Jurkat, Clone E6-1 (cell line): Measurements from ENCODE around the gene PDGFRB.

Experiments used
- DNase-seq: peaks from one replicate; pipeline ENCODE4 v3.0.0-alpha.2; 2011; ENCODE audit warnings: low read depth, low spot score
- H3K4me3 ChIP-seq: 2 replicates; pipeline ENCODE4 v1.5.1; 2011; ENCODE audit warnings: mild to moderate bottlenecking, low read length, control low read depth, moderate library complexity

Gene PDGFRB

DNA sequence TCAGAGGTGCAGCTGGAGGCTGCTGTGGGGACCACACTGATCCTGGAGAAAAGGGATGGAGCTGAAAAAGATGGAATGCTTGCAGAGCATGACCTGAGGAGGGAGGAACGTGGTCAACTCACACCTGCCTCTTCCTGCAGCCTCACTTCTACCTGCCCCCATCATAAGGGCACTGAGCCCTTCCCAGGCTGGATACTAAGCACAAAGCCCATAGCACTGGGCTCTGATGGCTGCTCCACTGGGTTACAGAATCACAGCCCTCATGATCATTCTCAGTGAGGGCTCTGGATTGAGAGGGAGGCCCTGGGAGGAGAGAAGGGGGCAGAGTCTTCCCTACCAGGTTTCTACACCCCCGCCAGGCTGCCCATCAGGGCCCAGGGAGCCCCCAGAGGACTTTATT, 28.4 kb upstream of the PDGFRB start:
- no peak overlapping the region for H3K4me3 ChIP-seq
- no peak for DNase-seq

DNA sequence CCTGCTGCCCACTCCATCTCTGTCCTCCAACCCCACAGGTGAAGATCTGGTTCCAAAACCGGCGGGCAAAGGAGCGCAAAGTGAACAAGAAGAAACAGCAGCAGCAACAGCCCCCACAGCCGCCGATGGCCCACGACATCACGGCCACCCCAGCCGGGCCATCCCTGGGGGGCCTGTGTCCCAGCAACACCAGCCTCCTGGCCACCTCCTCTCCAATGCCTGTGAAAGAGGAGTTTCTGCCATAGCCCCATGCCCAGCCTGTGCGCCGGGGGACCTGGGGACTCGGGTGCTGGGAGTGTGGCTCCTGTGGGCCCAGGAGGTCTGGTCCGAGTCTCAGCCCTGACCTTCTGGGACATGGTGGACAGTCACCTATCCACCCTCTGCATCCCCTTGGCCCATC, 27.8 kb upstream of the PDGFRB start:
- DNase-seq = no peak
- H3K4me3 ChIP-seq = no peak overlapping the region

DNA sequence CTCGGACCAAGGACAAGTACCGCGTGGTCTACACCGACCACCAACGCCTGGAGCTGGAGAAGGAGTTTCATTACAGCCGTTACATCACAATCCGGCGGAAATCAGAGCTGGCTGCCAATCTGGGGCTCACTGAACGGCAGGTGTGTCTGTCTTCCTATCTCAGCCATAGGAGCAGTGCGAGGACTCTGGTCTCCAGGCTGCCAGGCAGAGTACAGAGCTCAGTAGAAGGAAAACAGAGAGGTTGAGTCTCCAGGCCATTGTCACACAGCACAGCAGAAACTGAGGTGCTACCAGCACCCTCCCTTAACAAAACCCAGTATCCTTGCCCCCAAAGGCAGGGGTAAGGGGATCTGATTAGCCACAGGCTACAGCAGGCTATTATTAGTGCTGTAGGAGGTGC, 27.1 kb upstream of the PDGFRB start:
- DNase-seq = no peak
- no peak overlapping the region for H3K4me3 ChIP-seq

DNA sequence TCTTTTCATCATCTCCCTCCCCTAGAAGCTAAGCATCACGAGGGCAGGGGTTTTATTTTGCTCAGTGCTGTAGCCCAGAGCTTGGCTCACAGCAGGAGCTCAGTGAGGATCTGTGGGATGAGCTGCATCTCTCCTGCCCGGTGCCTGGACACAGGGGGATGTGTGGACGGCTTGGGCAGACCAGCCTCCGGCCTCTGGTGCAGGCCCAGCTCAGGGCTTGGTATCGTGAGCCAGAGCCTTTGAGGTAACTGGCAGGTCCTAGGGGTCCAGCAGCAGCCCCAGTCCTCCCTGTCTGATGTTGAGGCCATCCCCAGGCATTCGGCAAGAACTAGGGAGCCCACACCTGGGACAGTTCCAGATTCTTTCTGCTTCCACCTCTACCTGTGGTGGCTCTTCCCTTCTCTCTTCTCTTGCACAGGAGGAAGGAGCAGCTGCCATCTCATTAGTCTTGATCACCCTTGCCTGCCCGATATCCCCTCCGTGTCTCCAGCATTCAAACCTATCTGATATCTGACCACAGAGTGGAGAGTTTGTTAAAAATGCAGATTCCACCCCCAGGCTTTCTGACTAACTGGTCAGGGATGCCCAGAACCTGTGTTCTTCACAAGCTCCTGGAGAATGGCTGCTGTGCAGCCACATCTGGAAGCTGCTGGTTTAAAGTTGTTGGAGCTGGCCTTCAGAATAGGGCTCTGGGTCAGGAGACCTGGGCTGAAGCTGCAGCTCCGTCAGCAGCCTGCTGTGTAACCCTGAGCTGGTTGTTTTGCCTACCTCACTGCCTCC, 26.3 kb upstream of the PDGFRB start:
- DNase-seq = no peak
- H3K4me3 ChIP-seq = no peak overlapping the region

DNA sequence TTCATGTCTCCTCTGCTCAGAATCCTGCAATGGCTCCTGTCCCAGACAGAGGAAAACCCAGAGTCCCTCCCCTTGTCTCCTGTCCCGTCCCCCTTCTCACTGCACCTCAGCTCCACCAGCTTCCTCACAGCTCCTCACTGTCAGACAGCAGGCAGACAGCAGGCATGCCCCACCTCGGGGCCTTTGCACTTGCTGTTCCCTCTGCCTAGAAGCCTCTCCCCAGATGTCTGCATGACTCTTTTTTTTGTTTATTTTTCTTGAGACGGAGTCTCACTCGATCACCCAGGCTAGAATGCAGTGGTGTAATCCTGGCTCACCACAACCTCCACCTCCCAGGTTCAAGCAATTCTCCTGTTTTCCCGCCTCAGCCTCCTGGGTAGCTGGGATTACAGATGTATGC, 25.4 kb upstream of the PDGFRB start:
- no peak for DNase-seq

DNA sequence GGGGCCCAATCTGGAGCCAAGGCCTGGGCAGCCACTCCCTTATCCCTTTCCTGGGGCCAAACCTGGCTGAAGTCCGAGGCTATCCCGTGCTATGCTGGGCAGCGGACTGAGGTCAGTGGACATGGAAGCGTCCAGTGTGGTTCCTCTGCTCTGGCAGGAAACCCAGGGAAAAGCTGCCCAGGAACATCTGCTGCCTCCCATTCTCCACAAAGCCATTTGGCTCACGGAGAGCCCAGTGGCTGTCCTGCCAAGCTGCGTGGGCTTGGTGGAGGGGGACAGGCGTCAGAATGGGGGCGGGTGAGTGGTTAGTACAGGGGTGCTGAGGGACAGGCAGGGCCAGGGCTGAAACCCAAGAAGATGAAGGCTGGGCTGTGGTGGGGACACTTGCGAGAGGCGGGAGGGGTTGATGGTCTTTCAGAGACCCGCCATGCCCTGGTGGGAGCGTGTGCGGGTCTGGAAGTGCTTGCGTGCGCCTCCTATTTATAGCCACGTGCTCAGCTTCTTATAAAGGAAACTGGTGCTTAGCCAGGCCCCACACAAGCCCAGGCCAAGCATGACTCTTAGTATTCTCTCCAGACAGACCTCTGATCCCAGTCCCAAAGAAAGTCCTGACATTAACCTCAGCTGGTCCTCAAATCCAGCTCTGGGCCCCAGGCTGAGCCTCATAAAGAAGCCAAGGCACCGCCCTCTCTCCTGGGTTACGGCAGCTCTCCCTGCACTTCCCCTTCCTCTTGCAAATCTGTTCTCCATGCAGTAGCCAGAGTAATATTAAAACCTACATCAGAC, 24.8 kb upstream of the PDGFRB start:
- no peak overlapping the region for H3K4me3 ChIP-seq
- DNase-seq = no peak

More for the DNA sequence above, 25.4 kb upstream of the PDGFRB start:
- H3K4me3 ChIP-seq = no peak overlapping the region

DNA sequence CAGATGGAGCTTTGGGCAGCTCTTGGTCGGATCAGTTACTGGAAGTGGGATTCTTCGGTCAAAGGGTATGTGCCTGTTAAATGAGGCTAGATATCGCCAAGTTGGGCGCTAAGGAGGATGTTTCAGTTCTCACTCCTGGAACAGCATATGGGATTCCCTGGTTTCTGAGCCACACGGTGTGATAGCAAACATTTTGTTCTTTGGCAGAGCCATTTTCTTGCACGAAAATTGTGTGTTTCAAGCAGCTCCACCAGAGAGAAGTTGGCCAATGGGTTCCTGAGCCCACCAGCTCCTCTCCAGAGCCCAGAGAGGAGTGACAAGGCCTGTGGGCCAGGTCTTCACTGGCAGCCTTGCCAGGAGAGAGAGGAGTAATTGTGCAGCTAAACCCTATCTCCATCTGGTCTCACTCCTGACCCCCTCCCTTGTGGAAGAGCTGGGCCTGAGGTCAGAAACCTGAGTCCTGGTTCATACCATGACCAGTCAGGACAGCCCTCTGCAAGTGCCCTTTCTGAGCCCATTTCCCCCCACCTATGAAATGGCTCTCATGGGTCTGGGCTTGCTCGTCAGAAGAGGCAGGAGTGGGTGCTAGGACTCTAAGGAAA, 23.5 kb upstream of the PDGFRB start:
- H3K4me3 ChIP-seq = no peak overlapping the region
- DNase-seq = no peak

DNA sequence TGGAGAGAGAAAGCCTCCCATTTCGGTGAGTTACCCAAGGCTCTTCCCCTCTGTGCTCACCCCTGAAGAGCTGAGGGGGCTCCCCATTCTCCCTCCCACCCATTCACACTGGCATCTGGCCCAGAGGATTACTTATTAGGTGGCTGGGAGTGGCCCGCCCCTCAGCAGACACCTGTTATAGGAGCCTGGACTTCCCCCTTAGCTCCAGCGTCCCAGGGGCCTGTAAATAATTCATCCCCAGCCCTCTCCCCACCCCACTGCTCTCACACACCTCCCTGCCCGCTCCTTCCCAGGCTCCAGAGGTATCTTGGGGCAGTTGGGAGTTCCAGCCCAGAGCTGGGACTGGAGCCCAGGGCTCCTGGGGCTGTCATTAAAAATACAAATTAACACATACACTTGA, 22.6 kb upstream of the PDGFRB start:
- H3K4me3 ChIP-seq = no peak overlapping the region
- no peak for DNase-seq

DNA sequence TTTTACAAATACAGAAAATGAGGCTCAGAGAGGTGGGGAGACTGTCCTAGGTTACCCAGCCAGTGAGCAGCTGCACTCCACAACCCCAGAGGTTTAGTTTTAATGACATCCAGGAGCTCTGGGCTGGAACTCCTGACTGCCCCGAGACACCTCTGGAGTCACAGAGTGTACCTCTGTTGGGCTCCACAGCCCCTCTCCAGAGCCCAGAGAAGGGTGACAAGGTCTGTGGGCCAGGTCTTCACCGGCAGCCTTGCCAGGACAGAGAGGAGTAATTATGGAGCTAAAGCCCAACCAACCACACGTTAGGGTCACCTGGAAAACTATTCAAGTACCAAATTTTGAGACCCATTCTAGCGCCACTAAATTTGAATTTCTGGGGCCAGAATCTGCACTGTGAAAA, 22.1 kb upstream of the PDGFRB start:
- DNase-seq = no peak
- no peak overlapping the region for H3K4me3 ChIP-seq

DNA sequence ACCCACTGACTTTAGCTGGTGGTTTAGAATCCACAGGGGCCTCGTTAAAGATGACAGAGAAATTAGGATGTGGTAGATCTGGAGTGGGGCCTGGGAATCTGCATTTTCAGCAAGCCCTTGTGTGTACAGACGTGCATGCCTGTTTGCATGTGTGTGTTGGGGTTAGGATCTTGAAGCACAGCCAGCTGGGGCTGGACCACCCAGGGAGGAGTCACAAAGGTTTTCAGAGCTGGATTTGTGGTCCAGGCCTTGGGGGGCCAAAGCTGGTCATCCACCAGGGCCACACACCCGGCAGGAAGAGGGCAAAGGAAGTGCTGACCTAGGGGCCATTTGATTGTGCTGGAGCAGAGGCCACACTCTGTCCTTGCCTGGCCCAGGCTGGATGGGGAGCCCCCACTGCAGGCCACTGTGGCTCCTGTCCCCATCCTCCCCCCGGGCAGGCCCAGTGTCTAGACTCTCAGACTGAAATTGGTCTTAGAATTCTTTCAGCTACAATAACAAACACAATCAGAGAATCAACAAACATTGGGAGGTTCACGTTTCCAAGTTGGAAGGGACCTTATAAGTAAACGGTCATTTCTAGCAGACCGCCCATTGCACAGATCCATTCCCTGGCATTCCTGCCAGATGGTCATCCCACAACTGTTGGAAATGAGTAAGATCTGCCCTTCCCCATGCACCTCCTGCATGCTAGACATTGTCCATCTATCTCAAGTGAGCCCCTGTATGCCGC, 21.3 kb upstream of the PDGFRB start:
- no peak for DNase-seq

DNA sequence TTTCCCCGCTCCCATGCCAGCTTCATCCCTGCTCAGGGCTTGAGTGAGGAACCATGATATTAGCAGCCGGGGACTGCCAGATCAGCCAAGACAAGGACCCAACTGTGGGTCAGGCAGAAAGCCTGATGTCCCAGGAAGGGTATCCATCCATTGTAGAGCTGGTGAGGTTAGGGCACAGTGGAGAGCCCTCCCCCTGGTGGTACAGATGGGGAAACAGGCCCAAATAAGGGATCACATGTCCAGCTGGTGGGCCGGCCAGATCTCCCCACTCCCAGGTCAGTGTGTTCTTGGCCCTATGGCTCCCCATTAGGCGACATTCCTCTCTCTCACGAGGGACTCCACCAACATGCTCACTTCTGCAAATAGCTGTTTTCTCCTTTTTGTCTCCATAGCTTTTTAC, 19.9 kb upstream of the PDGFRB start:
- no peak for DNase-seq
- H3K4me3 ChIP-seq = no peak overlapping the region

More for the DNA sequence above, 21.3 kb upstream of the PDGFRB start:
- no peak overlapping the region for H3K4me3 ChIP-seq

DNA sequence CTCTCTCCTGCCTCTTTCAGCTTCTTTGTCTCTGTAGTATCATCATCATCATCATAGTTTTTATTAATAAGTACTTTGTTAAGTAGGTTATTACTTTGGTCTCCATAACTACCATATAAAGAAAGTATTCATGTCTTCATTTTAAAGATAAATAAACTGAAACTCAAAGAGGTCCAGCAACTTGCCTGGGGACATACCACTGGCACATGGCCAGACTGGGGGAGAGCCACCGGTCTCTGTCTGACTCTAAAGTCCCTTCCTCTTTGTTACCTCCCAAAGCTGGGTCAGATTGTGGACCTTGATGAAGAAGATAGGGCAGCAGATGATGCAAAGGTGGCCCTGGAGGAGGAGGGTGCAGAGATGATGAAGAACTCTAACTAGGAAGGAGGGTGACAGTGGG, 19.4 kb upstream of the PDGFRB start:
- no peak overlapping the region for H3K4me3 ChIP-seq
- no peak for DNase-seq

DNA sequence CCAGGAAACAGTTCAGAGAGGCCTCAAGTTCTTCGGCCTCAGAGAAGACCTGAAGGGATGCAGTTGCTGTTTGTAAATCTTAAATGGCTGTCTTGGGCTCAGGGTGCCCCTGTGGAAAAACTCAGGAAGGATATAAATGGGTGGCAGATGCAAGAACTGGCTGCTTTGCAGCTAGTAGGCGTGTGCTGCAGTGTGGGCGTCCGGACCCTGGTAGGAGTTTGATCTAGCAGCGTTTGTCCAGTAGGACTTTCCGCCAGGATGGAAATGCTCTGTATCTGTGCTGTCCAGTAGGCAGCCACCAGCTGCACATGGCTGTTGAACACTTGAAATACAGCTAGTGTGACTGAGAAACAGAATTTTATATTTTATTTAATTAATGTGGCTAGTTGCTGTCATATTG, 18.6 kb upstream of the PDGFRB start:
- H3K4me3 ChIP-seq = no peak overlapping the region
- DNase-seq = no peak

DNA sequence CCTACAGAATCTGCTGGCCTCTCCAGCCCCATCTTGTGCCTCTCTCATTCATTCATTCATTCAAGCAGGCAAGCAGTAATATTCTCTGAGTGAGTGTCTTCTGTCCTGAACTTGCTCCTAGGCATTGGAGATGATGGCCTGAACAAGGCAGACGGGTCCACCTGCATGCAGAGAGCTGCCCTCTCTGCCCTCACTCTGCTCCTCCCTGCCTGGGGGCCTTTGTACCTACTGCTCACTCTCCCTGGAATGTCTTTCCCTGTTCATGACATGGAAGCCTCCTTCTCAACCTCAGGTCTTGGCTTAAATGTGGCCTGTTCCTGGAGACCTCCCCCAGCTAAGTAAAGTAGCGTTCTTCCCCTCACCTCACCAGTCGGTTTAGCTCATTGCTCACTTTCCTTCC, 17.5 kb upstream of the PDGFRB start:
- no peak overlapping the region for H3K4me3 ChIP-seq
- DNase-seq = no peak

DNA sequence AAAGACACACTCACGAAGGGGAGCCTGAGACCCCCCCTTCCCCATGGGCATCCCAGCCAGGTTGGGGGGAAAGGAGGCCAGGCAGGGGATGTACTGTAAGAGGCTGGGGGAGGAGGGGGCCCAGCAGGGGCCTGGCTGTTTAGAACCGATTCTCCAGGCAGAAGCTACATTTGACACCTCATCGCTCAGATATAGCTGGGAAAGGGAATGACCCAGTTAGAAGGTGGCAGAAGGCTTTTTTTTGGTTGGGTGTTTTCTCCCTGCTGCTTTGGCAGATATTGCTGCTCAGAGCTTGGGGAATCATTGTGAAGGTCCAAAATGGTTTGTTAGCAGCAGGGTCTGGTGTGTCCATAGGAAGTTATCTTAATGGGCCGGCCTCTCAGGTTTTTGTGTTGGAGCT, 16.9 kb upstream of the PDGFRB start:
- DNase-seq = no peak
- H3K4me3 ChIP-seq = no peak overlapping the region

DNA sequence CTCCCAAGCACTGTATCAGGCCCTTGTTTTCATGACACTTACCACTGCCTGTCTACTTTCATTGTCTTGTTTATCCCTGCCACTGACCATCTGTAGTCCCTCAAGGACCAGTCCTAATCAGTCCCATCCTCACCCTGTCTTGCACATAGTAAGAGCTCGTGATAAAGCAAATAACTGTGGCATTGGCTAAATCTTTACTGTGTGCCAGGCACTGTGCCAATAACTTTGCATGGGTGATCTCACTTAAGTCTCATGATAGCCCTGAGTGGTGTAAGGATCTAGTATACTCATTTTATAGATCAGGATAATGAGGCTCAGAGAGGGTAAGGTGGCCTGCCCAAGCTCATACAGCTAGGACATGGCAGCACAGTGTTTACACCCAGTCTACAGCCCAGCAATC, 16.5 kb upstream of the PDGFRB start:
- DNase-seq = no peak
- H3K4me3 ChIP-seq = no peak overlapping the region

DNA sequence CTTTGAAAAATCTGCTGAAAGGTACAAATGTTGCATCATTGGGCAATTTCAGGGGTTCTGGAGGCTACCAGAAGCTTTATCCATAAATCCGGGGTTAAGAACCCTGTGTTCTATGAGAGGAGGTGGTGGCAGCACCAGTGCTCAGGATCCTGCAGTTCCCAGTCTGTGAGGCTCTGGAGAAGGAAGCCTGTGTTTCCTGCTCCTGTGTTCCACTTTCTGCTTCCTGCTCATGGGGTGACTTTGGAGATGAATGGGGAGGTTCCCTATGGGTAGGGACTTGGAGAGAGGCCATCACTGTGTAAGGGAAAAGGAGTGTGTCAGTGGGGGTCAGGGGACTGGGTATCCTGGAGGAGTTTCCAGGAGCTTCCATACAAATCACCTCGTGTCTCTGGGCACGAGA, 13.2 kb upstream of the PDGFRB start:
- no peak overlapping the region for H3K4me3 ChIP-seq
- no peak for DNase-seq

DNA sequence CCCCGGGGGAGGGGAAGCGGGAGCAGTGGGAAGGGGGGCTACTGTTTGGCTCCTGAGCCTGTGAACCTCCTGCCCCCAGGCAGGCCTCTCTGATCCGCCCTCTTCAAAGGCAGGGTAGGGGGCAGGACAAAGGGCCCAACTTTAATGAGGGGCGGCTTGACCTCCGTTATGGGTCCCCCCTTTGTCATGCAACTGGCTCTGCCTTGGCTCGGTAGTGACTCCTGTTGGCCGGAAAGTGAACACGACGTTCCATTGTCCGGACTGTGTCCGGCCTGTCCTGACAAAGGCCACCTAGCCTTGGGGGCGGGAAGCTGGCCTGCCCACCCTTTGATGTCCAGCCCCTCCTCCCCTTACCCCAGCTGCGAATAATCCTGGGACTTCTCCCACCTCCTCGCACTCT, 12.3 kb upstream of the PDGFRB start:
- DNase-seq = no peak

DNA sequence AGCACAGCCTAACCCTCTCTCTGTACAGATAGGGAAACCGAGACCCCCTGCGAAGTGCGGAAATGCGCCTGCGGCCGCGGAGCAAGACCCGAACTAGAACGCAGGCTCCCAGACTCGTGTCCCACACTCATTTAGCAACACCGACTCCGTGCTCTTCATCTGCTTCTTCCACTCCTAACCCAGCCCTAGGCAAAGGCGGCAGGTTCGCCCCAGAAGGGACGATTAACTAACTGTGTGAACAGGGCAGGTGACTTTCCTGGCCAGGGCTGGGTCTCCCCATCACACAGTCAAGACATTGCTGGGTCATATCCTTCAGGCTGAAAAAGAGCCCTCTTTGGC, 11.8 kb upstream of the PDGFRB start:
- DNase-seq = no peak
- no peak overlapping the region for H3K4me3 ChIP-seq

More for the DNA sequence above, 12.3 kb upstream of the PDGFRB start:
- no peak overlapping the region for H3K4me3 ChIP-seq
